ENCODE measurements around the gene BCAS1. TPM values are rescaled to one million over a fixed set of nuclear protein-coding genes. Genes with fewer than 3 reads are reported as not detected.

Gene BCAS1
- total RNA-seq, 2 experiments from 2014 or later = 0.05 TPM; not detected in 1

DNA sequence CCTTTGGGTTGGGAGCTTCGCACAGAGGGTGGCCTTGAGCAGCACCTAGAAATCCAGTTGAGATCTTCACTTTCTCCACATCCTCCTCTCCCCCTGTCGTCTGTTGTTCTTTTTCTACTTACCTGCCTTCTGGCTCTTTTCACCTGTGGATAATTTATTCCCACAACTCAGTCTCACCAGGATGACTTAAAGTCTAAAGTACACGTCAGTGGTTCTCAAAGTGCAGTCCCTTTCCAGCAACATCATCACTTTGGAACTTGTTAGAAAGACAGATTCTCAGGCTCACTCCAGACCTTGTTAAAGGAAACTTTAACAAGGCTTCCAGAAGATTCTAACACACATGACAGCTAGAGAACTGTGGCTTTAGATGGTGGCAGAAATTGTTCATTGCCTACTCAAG is 27.7 kb upstream of the BCAS1 start:
- CTCF ChIA-PET = interaction anchor here (0.5 to 13.8 kb wide), 4 partner anchors 7 to 744 kb away, joined by 3 to 232 read pairs (median 18); no protein-coding TSS in a partner anchor
- intact Hi-C loops (cut with micrococcal nuclease) = no loop called here
- no peak overlapping the region for H3K4me3 Mint-ChIP-seq
- no peaks in the 10 kb centered on the region for H3K27me3 Mint-ChIP-seq (ENCODE audit: low read depth)
- no peaks in the 10 kb centered on the region for H3K4me1 Mint-ChIP-seq (ENCODE audit: low read depth)
- no peaks in the 10 kb centered on the region for H3K9me3 Mint-ChIP-seq
- H3K27ac Mint-ChIP-seq = no peak overlapping the region
- no peaks in the 10 kb centered on the region for H3K36me3 Mint-ChIP-seq (ENCODE audit: low read depth)
- no peak for DNase-seq

DNA sequence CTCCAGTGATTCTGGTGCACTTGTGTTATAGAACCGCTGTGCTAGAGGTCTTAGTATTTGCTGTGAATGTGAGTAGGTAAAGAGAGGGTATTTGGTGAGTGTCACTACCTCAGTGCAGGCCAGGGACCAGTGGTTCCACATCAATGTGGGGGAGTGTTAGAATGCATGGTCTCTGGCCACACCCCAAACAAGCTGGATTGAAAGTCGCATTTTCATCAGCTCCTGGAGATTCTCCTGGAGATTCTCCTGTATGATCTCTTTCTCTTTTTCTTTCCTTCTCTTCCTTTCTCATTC is 26.8 kb upstream of the BCAS1 start:
- Mint-ChIP-seq H3K36me3 (ENCODE audit: low read depth) (no peaks in the 10 kb centered on the region), H3K9me3 (no peaks in the 10 kb centered on the region)
- intact Hi-C loops (cut with micrococcal nuclease) = no loop called here

DNA sequence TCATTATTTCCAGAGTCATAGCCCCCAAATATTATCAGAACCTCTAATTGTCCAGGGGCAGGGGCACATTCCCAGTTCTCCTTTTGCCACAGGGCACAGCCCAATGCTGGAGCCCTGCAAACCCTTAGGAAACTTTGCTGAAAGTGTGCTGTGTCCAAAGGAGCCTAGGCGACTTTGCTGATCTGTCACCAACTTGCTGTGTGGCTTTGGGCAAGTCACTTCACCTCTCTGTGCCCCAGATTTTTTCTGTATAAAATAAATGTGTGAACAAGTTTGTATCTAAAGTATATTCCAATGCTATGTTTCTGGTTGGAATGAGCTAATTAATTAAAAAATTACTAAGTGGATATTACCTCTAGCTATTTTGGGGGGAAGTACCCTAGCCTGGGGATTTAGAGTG is 25.4 kb upstream of the BCAS1 start:
- no peaks in the 10 kb centered on the region for H3K9me3 Mint-ChIP-seq
- CTCF ChIA-PET = interaction anchor here (0.6 to 13.8 kb wide), 9 partner anchors 9 to 584 kb away, joined by 3 to 232 read pairs (median 5); no protein-coding TSS in a partner anchor
- intact Hi-C loops (cut with micrococcal nuclease) = loop anchor here (1.0 kb wide), 2 partner anchors 103 to 550 kb away; no protein-coding TSS in a partner anchor
- no peaks in the 10 kb centered on the region for H3K4me1 Mint-ChIP-seq (ENCODE audit: low read depth)
- no peaks in the 10 kb centered on the region for H3K27me3 Mint-ChIP-seq (ENCODE audit: low read depth)
- no peaks in the 10 kb centered on the region for H3K36me3 Mint-ChIP-seq (ENCODE audit: low read depth)
- no peak overlapping the region for H3K27ac Mint-ChIP-seq
- DNase-seq = no peak
- H3K4me3 Mint-ChIP-seq = no peak overlapping the region

More for the DNA sequence above, 26.8 kb upstream of the BCAS1 start:
- Mint-ChIP-seq H3K4me3 (no peak overlapping the region), H3K27me3 (ENCODE audit: low read depth) (no peaks in the 10 kb centered on the region), H3K27ac (no peak overlapping the region), H3K4me1 (ENCODE audit: low read depth) (no peaks in the 10 kb centered on the region)
- CTCF ChIA-PET = interaction anchor here (0.6 to 13.8 kb wide), 8 partner anchors 8 to 550 kb away, joined by 3 to 232 read pairs (median 5); partner anchors contain the start of gene PFDN4
- no peak for DNase-seq

DNA sequence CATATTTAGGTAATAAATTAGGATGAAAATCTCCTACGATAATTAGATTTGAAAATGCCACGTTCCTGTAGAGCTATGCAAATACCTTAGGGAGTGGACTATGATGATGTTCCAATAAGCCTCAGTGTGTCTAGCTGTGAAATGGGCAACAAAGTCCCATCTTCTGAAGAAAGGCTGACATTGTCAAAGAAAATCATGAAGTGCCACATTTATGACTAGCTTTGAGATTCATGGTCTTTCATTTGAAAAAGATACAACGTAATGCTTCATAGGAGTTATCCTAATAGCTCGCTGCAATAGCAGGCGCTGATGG is 23.8 kb upstream of the BCAS1 start:
- CTCF ChIA-PET = interaction anchor here (0.6 to 13.8 kb wide), 6 partner anchors 11 to 1154 kb away, joined by 3 to 232 read pairs (median 3); no protein-coding TSS in a partner anchor
- Mint-ChIP-seq H3K36me3 (ENCODE audit: low read depth) (no peaks in the 10 kb centered on the region), H3K27ac (no peak overlapping the region), H3K27me3 (ENCODE audit: low read depth) (no peaks in the 10 kb centered on the region), H3K4me1 (ENCODE audit: low read depth) (no peaks in the 10 kb centered on the region), H3K9me3 (no peaks in the 10 kb centered on the region), H3K4me3 (no peak overlapping the region)
- intact Hi-C loops (cut with micrococcal nuclease) = no loop called here
- DNase-seq = no peak

DNA sequence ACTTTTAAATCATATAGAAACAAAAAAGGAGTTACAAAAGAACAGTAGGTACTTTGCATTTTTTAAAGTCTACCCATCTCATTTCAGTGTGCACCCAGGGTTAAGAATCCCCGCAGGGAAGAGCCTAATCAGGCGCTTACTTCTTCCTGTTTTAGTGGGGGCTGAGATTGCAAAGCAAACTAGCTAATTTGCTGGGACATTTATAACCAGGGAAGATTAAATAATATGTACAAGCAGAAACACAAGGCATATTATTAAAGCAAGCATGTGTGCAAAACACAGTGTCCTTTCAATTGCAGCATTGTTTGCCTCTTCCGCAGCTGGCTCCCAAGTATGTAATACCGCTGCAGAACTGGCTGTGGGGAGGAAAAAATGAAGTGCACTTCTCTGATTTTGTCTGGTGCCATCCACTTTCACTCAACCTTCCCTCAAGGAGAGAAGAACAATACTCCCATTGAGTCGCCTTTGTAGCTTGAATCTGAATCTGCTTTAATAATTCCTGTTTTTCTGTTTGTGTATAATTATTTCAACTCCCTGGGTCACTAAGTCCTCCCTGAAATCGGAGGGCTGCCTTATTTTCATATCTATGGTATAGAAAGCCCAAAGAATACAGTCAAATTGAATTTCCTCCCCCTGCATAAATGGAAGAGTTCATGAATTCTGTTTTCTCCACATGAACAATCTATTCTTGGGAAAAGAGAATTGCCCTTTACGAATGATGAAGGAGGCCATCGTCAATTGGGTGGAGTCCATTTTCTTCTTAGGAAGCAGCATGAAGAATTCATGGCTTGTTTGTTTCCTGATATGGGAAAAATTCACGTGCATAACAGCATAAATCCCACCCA is 23.3 kb upstream of the BCAS1 start:
- H3K36me3 Mint-ChIP-seq (ENCODE audit: low read depth) = no peaks in the 10 kb centered on the region
- intact Hi-C loops (cut with micrococcal nuclease) = no loop called here
- no peaks in the 10 kb centered on the region for H3K4me1 Mint-ChIP-seq (ENCODE audit: low read depth)
- H3K27me3 Mint-ChIP-seq (ENCODE audit: low read depth) = no peaks in the 10 kb centered on the region
- no peak overlapping the region for H3K4me3 Mint-ChIP-seq
- DNase-seq = no peak
- CTCF ChIA-PET = interaction anchor here (0.6 to 13.8 kb wide), 6 partner anchors 12 to 1153 kb away, joined by 3 to 232 read pairs (median 3); no protein-coding TSS in a partner anchor
- no peaks in the 10 kb centered on the region for H3K9me3 Mint-ChIP-seq
- no peak overlapping the region for H3K27ac Mint-ChIP-seq

DNA sequence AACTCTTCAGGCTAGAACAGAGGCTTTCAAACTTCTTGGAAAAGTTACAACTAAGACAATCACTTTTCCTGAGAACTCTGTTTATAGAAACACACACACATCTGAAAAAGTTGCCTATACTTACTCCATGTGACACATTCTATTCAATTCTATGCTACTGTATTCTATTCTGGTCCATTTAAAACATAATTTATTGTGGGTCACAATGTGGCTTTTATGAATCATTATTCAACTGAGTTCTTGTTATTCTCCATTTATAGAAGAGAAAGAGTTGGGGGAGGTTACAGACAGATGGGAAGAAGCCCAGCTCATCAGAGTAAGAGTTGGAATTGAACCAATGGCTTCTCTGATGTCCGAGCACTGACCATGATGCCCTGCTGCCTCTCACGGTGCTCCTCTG is 21.6 kb upstream of the BCAS1 start:
- Mint-ChIP-seq H3K36me3 (ENCODE audit: low read depth) (no peaks in the 10 kb centered on the region), H3K4me3 (no peak overlapping the region), H3K9me3 (no peaks in the 10 kb centered on the region), H3K27me3 (ENCODE audit: low read depth) (no peaks in the 10 kb centered on the region), H3K27ac (no peak overlapping the region), H3K4me1 (ENCODE audit: low read depth) (no peaks in the 10 kb centered on the region)
- CTCF ChIA-PET = interaction anchor here (0.6 to 1.5 kb wide), 4 partner anchors 9 to 553 kb away, joined by 4 to 8 read pairs (median 5); no protein-coding TSS in a partner anchor
- intact Hi-C loops (cut with micrococcal nuclease) = no loop called here
- no peak for DNase-seq

DNA sequence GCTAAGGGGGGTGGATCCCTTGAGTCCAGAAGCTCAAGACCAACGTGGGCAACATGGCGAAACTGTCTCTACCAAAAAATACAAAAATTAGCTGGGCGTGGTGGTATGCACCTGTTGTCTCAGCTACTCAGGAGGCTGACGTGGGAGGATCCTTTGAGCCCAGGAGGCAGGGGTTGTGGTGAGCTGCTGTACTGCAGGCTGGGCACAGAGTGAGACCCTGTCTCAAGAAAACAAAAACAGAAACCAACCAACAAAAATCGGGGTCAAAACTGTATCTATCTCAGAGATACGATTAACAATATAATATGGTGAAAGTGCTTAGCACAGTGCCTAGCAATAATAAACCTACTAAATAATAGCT is 20.7 kb upstream of the BCAS1 start:
- Mint-ChIP-seq H3K27ac (no peak overlapping the region), H3K27me3 (ENCODE audit: low read depth) (no peaks in the 10 kb centered on the region), H3K4me1 (ENCODE audit: low read depth) (no peaks in the 10 kb centered on the region), H3K9me3 (no peaks in the 10 kb centered on the region), H3K36me3 (ENCODE audit: low read depth) (no peaks in the 10 kb centered on the region), H3K4me3 (no peak overlapping the region)
- DNase-seq = no peak
- intact Hi-C loops (cut with micrococcal nuclease) = no loop called here
- CTCF ChIA-PET = interaction anchor here (0.8 to 1.5 kb wide), 4 partner anchors 9 to 109 kb away, joined by 3 to 8 read pairs (median 4); no protein-coding TSS in a partner anchor

DNA sequence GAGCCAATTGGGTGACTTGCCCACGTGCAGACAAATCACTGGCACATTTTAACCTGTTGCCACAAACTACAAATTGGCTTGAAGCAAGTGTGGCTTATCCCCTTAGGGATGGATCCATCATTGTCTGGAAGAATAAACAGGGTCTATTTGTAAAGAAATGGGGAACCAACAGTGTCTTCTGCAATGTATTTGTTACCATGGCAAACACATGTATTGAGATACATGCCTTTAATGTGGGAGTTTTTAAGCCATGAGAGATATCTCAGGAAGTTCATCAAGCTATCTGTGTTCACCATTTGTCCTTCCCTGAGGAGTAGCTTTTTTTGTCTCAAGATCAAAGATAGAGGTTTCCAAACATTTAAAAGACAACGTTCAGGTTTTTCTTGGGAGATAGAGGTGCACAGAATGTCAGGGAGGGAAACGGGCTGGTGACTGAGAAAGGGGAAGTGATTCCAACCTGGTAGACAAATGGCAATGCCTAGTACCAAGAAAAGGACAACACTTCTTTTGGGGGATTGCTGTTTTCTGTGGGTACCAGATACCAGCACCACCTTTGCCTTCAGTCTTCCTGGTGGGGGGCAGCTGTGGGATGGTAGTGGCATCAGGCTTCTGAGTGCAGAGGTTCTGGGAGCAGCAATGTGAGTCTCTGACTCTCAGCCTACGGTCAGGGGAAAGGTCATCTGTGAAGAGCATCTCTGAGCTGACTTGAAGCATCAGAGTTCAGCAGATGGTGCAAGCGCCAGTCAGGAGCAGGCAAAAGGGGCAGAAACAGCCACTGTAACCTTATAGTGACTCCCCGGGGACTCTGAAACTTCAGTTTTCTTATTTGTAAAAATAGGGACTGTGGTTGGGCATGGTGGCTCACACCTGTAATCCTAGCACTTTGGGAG is 20.1 kb upstream of the BCAS1 start:
- no peak overlapping the region for H3K27ac Mint-ChIP-seq
- no peak overlapping the region for H3K4me3 Mint-ChIP-seq
- no peaks in the 10 kb centered on the region for H3K4me1 Mint-ChIP-seq (ENCODE audit: low read depth)
- no peaks in the 10 kb centered on the region for H3K9me3 Mint-ChIP-seq
- no peak for DNase-seq
- CTCF ChIA-PET = interaction anchor here (0.8 to 1.5 kb wide), 4 partner anchors 8 to 109 kb away, joined by 3 to 8 read pairs (median 4); no protein-coding TSS in a partner anchor
- intact Hi-C loops (cut with micrococcal nuclease) = no loop called here
- H3K27me3 Mint-ChIP-seq (ENCODE audit: low read depth) = no peaks in the 10 kb centered on the region
- H3K36me3 Mint-ChIP-seq (ENCODE audit: low read depth) = no peaks in the 10 kb centered on the region

DNA sequence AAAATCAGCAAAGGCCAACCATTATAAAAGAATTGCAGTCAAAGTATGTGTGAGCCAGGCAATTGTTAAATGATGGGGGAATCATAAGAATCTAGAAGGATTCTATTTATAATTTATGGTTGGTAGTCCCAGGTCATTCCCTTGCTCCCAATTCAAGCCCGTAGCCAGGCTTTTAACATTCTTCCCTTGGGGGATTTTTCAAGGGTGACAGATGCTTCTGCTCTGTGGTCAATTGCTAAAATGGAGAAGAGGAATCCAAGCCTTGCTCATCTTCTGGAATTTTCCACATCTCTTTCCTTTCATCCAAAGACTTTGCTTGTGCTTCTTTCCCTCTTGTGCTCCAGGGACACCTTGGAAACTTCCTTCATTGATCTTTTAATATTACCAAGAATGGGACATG is 18.0 kb upstream of the BCAS1 start:
- intact Hi-C loops (cut with micrococcal nuclease) = no loop called here
- no peak overlapping the region for H3K4me3 Mint-ChIP-seq
- CTCF ChIA-PET = interaction anchor here (0.6 kb wide), 1 partner anchor 154 kb away, joined by 3 read pairs; no protein-coding TSS in a partner anchor
- H3K4me1 Mint-ChIP-seq (ENCODE audit: low read depth) = no peaks in the 10 kb centered on the region
- no peaks in the 10 kb centered on the region for H3K36me3 Mint-ChIP-seq (ENCODE audit: low read depth)
- H3K27ac Mint-ChIP-seq = no peak overlapping the region
- no peak for DNase-seq
- H3K9me3 Mint-ChIP-seq = no peaks in the 10 kb centered on the region
- H3K27me3 Mint-ChIP-seq (ENCODE audit: low read depth) = no peaks in the 10 kb centered on the region

DNA sequence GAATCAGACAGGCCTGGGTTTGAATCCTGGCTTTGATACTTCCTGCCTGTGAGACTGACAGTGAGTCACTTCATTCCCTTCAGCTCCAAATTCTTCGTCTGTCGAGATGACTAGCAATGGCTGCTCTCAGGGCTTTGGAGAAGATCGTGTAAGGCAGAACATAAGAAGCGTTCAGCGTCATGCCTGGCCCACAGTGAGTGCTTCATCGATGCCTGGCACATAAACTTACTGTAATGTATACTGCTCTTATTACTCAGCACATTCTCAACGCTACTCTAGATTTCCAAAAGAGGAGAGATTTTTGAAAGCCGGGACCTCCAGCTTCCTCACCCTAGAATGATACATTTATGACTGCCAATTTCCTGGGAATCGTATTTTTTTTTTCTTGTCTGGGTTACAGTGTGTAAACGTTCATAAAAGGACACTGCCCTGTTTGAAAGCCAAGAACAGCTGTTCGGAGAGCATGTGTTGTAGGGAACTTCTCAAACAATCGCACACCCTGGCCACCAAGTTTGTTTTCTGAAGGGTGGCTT is 16.2 kb upstream of the BCAS1 start:
- CTCF ChIA-PET = interaction anchor here (0.6 to 1.5 kb wide), 2 partner anchors 13 to 536 kb away, joined by 3 to 4 read pairs; no protein-coding TSS in a partner anchor
- H3K36me3 Mint-ChIP-seq (ENCODE audit: low read depth) = no peaks in the 10 kb centered on the region
- H3K27ac Mint-ChIP-seq = no peak overlapping the region
- no peak overlapping the region for H3K4me3 Mint-ChIP-seq
- no peaks in the 10 kb centered on the region for H3K27me3 Mint-ChIP-seq (ENCODE audit: low read depth)
- DNase-seq = no peak
- intact Hi-C loops (cut with micrococcal nuclease) = no loop called here
- no peaks in the 10 kb centered on the region for H3K9me3 Mint-ChIP-seq
- no peaks in the 10 kb centered on the region for H3K4me1 Mint-ChIP-seq (ENCODE audit: low read depth)

DNA sequence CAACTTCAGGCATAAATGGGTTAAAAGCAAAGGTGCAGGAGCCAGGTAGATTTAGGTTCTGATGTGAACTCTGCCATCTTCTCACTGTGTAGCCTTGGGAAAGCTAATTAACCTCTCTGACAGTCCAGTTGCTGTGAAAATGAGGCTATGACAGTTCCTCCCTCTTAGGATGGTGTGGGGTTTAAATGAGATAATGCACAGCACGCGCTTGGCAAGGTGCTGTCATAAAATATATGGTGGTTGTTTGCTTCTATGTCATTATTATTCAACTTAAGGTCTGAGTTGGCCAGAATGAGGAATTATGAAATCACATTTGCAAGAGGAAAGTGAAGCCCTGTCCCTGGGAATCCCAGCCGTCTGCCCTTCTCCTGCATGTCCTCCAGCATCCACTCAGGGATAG is 15.5 kb upstream of the BCAS1 start:
- no peaks in the 10 kb centered on the region for H3K4me1 Mint-ChIP-seq (ENCODE audit: low read depth)
- no peaks in the 10 kb centered on the region for H3K9me3 Mint-ChIP-seq
- H3K27me3 Mint-ChIP-seq (ENCODE audit: low read depth) = no peaks in the 10 kb centered on the region
- DNase-seq = no peak
- intact Hi-C loops (cut with micrococcal nuclease) = no loop called here
- no peak overlapping the region for H3K27ac Mint-ChIP-seq
- CTCF ChIA-PET = interaction anchor here (1.5 kb wide), 1 partner anchor 13 kb away, joined by 4 read pairs; no protein-coding TSS in a partner anchor
- H3K4me3 Mint-ChIP-seq = no peak overlapping the region
- H3K36me3 Mint-ChIP-seq (ENCODE audit: low read depth) = no peaks in the 10 kb centered on the region

DNA sequence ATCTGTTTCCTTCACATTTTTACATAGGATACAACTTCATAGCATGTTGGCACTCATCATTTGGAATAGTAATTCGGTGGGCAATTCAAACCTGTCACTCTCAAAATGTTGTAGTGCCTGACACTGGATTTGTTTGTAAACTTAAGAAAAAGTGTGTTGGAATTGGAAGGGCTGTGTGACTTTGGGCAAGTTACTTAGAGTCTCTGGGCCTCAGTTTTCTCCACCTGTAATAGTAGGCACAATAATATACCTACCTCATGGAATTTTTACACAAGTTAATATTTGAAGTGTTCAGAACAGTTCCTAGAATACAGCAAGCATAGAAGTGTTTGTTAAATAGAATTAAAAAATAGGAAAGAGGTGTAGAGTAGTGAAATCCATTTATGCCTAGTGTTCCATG is 15.0 kb upstream of the BCAS1 start:
- no peak overlapping the region for H3K4me3 Mint-ChIP-seq
- H3K27me3 Mint-ChIP-seq (ENCODE audit: low read depth) = no peaks in the 10 kb centered on the region
- H3K36me3 Mint-ChIP-seq (ENCODE audit: low read depth) = no peaks in the 10 kb centered on the region
- CTCF ChIA-PET = interaction anchor here (1.5 kb wide), 1 partner anchor 14 kb away, joined by 4 read pairs; no protein-coding TSS in a partner anchor
- no peaks in the 10 kb centered on the region for H3K4me1 Mint-ChIP-seq (ENCODE audit: low read depth)
- no peak for DNase-seq
- no peak overlapping the region for H3K27ac Mint-ChIP-seq
- H3K9me3 Mint-ChIP-seq = no peaks in the 10 kb centered on the region
- intact Hi-C loops (cut with micrococcal nuclease) = no loop called here
